HEK293 (cell line): Measurements from ENCODE around the gene KBTBD4.

Source experiments
- CTCF ChIP-seq: fragments of 450-650 bp; formaldehyde crosslinking; IDR thresholded peaks from 2 replicates; pipeline ENCODE4 v1.5.1; 2016; ENCODE audit warnings: missing biosample characterization, missing genetic modification characterization
- ELK4 ChIP-seq: IDR thresholded peaks from 2 replicates; pipeline ENCODE4 v1.6.1; 2011; ENCODE audit warnings: mild to moderate bottlenecking, low read depth, low read length, borderline replicate concordance
- PBX3 ChIP-seq: sonication (generic); formaldehyde crosslinking; IDR thresholded peaks from 2 replicates; pipeline ENCODE4 v1.8.1; 2022; ENCODE audit warnings: mild to moderate bottlenecking, moderate library complexity, missing genetic modification reagents
- REST ChIP-seq: fragments of 450-650 bp; formaldehyde crosslinking; IDR thresholded peaks from 2 replicates; pipeline ENCODE4 v1.5.1; 2016; ENCODE audit warnings: missing biosample characterization, missing genetic modification characterization
- TCF7L2 ChIP-seq: IDR thresholded peaks from 2 replicates; pipeline ENCODE4 v1.6.1; 2011; ENCODE audit warnings: low read depth, mild to moderate bottlenecking, inconsistent platforms, low read length, moderate library complexity, borderline replicate concordance
- ZEB2 ChIP-seq: fragments of 450-650 bp; formaldehyde crosslinking; IDR thresholded peaks from 2 replicates; pipeline ENCODE4 v1.5.1; 2016; ENCODE audit warnings: missing biosample characterization, missing genetic modification characterization
- ZNF292 ChIP-seq: fragments of 450-650 bp; formaldehyde crosslinking; IDR thresholded peaks from 2 replicates; pipeline ENCODE4 v1.5.1; 2016; ENCODE audit warnings: low read depth, missing biosample characterization, missing genetic modification characterization, borderline replicate concordance
- ZNF704 ChIP-seq: fragments of 450-650 bp; formaldehyde crosslinking; IDR thresholded peaks from 2 replicates; pipeline ENCODE4 v1.5.1; 2016; ENCODE audit warnings: missing biosample characterization, missing genetic modification characterization
- ZSCAN16 ChIP-seq: fragments of 450-650 bp; formaldehyde crosslinking; IDR thresholded peaks from 2 replicates; pipeline ENCODE4 v1.5.1; 2016; ENCODE audit warnings: missing biosample characterization, missing genetic modification characterization

GRCh38 chr11:47569646-47570045 is 9.1 kb downstream of the KBTBD4 start:
- TF ChIP-seq CTCF = no peak
- TF ChIP-seq PBX3 = no peak
- no peak for TF ChIP-seq ZNF704 (tag by site-specific recombination)
- no peak for TF ChIP-seq ZEB2 (tag by site-specific recombination)
- TF ChIP-seq REST (tag by site-specific recombination) = no peak
- TF ChIP-seq TCF7L2 = no peak
- no peak for TF ChIP-seq ZSCAN16 (tag by site-specific recombination)
- TF ChIP-seq ELK4 = no peak
- no peak for TF ChIP-seq ZNF292
